NCI-H1105 (cell line): ENCODE results near the gene DOCK7.
A peak's percentile ranks its signal among the peaks of the same experiment; 100 is the strongest.

ENCODE experiments used
- DNase-seq: peaks from one replicate; lab custom pipeline; 2025; lab: John Stamatoyannopoulos, UW

The DOCK7 gene

DNA sequence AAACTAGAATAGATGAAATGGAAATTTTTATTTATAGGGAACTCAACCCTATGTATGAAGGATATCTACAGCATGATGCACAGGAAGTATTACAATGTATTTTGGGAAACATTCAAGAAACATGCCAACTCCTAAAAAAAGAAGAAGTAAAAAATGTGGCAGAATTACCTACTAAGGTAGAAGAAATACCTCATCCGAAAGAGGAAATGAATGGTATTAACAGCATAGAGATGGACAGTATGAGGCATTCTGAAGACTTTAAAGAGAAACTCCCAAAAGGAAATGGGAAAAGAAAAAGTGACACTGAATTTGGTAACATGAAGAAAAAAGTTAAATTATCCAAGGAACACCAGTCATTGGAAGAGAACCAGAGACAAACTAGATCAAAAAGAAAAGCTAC is 243.5 kb downstream of the DOCK7 start:
- DNase-seq, result no peak

DNA sequence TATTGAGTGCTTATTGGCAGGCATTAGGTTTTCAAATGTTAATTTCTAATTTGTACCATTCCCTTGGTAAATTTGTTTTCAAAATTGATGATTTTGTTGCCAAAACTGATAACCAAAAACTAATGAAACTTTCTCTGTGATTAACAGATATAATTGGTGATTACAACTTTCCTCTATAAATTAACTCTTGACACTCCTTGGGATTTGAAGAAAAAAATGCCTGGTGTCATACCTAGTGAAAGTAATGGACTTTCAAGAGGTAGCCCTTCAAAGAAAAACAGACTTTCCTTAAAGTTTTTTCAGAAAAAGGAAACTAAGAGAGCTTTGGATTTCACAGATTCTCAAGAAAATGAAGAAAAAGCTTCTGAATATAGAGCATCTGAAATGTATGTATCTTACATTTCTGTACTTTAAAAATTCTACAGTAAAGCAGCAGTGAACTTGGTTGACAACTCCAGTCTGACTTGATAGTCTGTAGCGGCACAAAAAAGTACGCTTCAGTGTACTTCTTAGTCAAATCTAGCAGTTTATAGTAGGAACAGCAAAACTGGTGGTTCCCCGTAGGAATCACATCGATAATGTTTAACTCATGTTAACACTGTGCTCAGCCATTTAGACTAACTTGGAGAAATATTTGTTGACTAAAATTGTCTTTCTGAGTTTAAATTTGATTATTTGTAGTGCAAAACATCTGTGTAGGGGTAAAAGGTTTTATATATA is 248.4 kb downstream of the DOCK7 start:
- DNase-seq, result no peak

DNA sequence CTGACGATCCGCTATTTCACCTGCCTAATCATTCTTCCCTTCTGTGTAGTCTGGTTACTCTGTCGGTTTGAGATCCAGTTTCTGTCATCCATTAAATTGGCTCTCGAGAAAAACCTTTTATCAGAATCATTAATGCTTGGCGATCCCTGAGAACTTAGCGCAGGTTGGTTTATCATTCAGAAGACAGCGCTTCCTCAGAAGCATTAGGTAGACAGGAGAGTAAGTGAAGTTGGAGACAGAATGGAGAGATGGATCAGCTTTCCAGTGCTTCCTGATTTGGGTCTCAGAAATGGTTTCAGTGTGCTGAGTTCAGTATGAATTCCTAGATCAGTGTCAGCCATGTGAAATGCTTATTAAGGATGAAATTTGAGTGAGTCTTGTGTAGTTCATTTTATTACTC is 250.0 kb downstream of the DOCK7 start:
- DNase-seq, result peak; percentile 10

DNA sequence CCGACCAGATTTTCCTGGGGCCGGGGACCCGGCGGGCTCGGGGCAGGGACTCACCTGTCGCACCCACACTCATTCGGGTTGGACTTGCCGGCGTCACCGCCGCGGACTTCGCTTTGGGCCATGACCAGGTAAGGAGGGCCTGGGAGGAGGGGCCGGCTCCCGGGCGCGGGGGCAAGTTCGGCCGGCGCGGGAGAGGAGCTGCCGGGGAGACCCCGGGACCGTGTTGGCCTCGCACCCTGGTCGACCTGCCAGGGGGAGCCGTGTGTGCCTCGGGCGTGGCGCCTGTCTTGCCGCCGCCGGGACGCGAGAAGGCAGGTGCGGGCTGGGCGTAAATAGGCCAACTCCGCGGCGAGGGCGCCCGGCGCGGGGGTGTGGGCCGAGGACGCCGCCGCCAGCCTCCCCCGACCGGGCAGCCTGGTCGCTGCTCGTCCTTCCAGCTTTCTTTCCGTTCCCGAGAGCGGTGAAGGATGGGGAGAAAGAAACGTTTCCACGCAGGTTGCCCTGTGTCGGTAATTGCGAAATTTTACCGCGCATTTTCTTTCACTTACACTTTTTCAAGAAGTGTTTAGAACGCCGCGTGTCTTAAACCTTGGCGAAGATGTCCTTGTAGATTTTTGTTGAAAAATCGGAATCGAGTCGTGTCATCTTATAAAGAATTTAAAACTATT is 250.8 kb downstream of the DOCK7 start:
- peak; percentile 16 for DNase-seq

DNA sequence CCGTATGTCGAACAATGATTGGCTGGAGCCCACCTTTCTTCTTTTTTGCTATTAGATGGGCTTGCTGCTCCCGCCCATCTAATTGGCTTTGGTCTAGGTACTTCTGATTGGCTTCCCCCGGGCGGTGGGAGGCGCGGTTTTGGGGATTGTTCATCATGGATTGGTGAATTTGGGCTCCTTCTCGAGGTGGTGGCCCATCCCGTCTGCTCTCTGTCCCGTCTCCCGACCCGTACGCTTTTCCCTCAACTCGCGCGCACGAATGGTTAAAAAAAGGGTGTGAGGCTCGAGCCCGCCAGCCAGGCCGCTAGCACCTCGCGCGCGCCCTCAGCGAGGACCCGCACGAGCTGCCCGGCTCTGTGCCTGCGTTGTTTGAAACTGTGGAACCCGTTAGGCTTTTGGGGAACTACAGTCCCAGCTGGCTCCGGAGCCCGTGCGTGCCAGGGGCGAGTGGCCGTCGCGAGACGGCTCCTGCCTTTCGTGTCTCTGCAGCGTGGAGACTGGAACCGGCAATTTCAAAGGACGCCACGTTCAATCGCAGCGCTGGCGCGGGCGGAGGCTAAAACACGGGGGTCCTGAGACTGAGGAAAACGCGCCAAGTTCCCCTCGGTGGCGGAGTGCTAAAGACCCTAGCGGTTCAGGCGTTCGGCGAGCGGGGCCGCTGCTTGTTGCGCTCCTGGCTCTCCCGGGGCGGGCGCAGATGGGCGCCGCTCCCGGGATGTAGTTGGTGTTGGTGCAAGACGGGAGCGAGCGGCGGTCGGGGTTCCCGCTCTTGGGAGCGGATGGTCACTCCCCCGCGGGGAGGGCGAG is 251.5 kb downstream of the DOCK7 start, which contains the start of gene USP1:
USP1 (plus strand) TSS at position 584 of the 807 bp plus-strand sequence. CDS start 2,819 bp downstream, outside the sequence.
- DNase-seq, result peak; percentile 100

DNA sequence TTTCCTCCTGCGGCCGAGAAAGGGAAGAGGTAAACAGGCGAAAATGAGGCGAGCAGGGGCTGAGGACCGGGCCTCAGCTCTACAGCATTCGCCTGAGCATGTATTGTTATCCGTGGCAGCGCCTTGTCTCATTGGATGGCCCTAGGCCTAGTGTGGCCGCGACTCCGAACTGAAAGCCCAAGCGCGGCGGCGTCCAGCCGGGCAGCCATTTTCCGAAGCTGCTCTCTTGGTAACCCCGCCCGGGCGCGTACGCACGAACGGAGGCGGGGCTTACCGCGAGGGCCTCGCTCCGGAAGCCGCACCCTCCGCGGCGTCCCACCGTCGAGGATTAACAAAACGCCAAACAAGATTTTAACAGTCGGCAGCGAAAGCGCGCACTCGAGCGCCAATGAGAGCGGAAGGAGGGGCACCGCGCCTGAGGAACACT is 252.1 kb downstream of the DOCK7 start:
- no peak for DNase-seq

DNA sequence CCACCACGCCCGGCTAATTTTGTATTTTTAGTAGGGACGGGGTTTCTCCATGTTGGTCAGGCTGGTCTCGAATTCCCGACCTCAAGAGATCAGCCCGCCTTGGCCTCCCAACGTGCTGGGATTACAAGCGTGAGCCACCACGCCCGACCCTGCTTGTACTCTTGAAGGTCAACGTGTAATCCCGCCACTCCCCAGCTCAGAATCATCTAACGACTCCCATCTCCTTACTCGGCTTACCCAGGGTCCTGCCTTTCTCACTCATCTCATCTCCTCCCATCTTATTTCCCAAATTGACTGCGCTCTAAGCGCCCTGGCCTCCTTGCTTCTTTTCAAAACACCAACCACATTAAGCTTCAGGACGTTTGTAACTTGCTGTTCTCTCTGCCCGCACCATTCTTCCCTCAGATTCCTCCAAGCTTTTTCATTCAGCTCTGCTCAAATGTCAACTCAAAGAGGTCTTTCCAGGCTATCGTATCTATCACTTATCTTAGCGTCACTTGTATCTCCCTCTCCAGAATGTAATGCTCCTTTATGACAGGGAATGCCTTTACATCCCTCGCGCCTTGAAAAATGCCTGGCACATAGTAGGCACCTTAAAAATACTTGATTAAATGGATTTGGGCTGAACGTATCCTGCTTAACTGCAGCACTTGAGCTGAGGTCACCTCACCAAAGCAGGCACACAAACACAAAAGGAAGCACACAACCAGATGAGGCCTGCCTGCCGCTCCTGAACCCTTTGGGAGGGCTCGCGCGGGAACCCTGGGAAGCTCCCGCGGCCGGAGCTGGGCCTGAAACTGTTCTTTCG is 252.8 kb downstream of the DOCK7 start:
- DNase-seq, result no peak

DNA sequence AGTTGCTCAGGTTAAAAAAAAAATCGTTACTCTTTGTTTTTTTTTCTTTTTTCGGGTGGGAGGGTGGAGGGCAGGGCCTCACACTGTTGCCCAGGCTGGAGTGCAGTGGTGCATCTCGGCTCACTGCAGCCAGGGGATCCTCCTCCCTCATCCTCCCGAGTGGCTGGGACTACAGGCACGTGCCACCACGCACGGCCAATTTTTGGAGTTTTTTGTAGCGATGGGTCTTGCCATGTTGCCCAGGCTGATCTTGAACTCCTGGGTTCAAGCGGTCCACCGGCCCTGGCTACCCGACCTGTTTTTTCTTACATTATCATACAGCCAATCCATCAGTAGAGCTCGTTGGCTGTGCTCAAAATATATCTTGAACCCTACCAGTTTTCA is 253.6 kb downstream of the DOCK7 start:
- no peak for DNase-seq

DNA sequence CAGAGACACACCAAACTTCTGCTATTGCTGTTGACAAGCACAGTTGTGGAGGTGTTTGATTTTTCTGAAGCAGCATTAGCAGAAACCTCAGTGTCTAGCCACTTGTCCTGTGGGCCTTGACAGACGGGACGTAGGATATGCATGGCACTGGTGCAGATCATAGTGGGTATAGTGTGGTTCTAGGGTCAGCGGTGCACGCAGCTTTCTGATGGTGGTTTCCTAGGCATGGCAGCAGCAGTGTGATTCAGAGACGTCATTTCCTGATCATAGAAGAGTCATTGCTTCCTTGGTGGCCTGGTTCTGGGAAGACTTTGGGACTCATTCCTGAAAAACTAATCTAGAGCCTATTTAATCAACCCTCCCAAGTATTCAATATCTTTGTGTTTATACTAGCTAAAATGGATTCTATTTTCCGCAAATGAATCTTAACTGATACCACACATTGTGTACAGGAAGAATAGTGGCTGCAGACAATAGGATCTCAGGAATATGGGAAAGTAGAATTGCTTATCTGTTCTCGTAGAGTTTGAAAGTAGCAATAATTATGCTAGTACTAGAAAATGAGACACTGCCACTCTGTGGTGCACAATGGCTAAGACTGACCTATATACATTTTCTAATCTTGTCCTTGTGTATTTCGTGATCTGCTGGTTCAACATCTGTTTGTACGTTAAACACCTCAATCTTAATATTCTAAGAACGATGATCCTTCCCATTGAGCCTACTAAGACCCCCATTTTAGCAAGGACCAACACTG is 254.1 kb downstream of the DOCK7 start:
- DNase-seq, result no peak

DNA sequence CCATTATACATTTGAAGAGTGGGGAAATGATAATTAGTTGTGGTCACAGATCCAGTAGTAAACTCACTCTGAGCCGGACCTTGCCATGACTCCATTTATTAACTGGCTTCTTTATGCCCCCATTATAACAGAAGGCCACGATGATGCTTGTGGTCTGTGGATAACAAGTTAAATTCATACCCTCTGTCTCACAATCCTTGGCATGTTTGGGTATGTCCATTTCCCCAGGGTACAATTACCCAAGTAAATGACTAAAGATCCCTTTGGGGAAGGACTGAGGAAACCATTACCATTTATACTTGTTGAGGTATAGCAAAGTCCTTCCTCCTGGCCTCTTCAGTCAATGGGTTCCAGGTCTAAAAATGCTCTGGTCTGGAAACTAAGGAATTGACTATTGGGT is 258.6 kb downstream of the DOCK7 start:
- DNase-seq, result no peak

DNA sequence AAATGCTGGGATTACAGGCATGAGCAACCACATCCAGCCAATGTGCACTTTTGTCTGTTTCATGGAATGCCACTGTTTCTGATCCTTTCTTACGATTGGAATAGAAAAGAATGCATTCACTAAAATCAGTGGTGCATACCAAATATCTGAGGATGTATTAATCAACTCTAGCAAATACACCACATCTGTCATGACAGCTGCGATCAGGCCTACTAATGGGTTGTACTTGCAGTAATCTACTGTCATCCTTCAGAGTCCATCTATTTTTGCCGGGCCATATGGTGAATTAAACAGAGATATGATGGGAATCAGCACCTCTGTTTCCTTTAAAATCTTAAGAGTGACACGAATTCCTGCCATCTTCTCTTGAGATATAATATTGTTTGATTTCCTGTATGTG is 259.8 kb downstream of the DOCK7 start:
- no peak for DNase-seq

DNA sequence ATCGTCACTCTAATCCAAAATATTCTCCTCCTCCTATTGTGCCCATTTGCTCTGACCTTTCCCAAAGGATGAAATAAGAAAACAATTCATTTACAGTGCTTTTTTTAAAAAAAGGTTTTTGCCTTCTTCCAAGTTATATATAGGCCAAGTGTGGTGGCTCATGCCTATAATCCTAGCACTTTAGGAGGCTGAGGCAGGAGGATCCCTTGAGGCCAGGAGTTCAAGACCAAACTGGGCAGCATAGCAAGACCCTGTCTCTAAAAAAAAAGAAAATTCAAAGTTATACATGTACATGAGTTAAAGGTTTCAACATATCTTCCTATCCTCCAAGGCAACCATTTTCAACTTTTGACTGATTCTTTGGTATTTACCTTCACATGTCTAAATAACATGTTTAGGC is 261.4 kb downstream of the DOCK7 start:
- DNase-seq, result no peak

DNA sequence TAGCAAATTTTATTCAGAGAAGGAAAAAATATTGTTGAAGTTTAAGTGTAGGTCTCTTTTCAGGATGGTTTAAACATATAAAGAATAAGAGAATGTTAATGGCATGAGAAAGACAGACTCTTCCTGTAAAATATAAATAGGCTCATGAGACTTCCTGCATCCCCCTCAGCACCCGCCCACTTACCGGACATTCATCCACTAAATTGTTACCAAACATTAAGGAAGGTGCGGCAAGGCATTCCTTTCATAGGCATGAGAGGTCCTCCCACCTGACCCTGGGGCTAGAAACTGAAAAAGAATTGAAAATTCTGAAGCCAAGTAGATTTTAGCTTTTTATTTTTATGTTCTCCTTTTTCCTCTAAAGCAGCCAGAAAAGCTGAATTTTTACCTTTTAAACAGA is 261.9 kb downstream of the DOCK7 start:
- no peak for DNase-seq

DNA sequence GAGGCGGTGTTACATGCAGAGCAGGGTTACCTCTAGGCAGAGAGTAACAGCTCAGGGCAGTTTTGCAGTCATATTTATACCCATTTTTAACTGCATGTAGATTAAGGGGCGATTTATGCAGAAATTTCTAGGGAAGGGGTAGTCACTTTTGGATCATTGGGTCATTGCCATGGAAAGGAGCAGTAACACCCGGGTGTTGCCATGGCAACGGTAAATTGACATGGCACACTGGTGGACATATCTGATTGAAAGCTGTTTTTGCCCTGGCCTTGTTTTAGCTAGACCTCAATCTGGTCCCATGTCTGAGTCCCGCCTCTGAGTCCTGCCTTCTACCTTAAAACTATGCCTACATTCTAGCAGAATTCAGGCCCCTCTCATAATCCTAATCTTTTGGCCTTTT is 263.1 kb downstream of the DOCK7 start:
- no peak for DNase-seq

DNA sequence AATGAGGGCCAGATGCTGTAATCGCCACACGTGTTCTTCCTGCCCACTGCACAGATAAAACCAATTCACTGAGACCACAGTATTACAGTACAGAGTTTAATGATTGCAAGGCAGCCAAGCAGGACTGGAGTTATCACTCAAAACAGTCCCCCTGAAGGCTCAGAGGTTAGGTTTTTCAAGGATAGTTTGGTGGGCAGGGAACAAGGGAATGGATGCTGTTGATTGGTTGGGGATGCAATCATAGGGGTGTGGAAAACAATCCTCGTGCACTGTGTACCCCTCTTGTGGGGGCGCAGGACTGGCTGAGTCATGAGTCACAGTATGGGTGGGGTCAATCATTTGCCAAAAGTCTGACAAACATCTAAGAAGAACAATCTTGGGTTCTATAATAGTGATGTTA is 263.8 kb downstream of the DOCK7 start:
- no peak for DNase-seq

DNA sequence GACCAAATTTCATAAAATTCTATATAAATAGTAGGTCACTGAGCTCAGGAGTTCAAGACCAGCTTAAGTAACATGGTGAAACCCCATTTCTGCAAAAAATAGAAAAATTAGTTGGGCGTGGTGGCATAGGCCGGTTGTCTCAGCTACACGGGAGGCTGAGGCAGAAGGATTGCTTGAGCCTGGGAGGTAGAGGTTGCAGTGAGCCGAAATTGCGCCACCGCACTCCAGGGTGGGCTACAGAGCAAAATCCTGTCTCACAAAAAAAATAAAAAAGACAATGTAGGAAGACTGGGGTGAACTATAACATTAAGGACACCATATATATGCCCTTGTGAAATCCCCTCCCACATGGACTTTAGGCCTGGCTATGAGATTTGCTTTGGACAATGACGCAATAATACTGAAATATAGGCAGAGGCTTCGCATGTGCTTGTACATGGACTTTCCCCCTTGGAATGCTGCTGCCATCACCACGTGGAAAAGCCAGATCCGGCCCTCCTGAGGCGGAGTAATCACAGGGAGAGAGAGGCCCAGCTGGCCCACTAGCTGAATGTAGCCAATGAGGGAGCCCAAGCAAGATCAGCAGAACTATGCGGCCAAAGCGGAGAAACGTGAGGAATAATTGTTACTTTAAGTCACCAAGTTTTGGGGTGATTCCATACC is 264.5 kb downstream of the DOCK7 start:
- no peak for DNase-seq

DNA sequence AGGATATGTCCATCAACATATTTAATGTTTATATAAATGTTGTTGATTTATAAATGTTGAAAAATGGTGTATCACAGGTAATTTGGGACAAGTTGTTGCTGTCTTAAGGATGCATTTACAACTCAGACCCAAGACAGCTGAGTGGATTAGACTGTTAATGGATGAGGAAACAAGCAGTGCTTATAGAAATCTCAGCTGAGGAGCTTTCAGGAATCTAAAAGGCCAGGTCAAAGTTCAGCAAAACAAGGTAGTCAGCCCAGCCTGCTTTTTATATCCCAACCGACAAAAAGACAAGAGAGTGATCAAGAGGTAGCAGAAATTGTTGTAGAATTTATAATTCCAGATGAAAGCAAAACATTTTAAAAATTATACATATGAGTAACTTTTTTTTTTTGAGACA is 268.0 kb downstream of the DOCK7 start:
- DNase-seq, result no peak

DNA sequence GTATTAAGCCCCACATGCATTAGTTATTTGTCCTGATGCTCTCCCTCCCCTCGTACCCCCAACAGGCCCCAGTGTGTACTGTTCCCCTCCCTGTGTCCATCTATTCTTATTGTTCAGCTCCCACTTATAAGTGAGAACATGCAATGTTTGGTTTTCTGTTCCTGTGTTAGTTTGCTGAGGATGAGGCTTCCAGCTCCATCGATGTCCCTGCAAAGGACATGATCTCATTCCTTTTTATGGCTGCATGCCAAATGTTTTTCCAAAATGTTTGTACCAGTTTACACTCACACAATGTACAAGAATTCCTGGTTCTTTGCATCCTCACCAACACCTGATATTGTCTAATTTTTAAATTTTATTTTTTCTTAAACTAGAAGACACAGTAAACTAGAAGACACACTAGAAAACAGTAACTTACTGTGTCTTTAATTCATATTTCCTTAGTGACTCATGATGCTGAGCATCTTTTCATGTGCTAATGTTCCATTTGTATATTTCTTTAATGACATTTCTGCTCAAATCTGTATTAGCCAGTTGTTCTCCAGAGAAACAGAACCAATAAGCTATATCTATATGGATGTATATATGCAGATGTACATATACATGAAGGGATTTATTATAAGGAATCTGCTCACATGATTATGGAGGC is 270.7 kb downstream of the DOCK7 start:
- DNase-seq, result no peak

DNA sequence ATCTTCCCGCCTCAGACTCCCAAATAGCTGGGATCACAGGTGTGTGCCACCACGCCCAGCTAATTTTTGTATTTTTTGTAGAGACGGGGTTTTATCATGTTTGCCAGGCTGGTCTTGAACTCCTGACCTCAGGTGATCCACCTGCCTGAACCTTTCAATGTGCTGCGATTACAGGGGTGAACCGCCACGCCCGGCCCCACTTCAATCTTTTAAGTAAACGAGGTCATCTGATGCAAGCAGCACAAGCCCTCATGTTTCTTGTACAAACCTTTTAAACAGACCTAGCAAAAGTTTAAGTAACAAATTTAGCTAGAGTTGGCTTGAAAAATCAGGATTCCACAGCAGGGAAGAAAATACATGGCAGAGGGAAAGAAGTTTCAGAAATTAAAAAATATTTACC is 272.5 kb downstream of the DOCK7 start:
- no peak for DNase-seq

DNA sequence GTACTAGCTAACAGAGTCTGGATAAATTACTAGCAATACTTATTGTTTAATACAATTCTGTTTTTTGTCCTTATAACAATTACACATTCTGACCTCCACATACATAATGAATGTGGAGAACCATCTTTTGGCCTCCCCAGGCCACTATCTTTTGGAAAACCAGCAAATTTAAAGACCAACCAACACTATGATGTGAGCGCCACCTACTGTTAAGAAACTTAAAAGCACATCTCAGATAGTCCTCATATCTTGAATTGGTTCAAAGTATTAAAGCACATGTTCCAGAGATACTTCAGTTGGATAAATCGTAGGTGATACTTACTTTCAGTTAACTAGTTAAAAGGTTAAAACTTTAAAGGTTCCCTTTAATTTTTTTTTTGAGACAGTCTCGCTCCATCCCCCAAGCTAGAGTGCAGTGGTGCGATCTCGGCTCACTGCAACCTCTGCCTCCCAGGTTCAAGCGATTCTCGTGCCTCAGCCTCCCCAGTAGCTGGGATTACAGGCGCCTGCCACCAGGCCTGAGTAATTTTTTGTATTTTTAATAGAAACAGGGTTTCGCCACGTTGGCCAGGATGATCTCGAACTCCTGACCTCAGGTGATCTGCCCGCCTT is 280.7 kb downstream of the DOCK7 start:
- peak; percentile 34 for DNase-seq
